GM12891 (cell line): Measurements from ENCODE around the gene WSCD2.

ENCODE experiments used
- POLR2A ChIP-seq: IDR thresholded peaks from 2 replicates; pipeline ENCODE4 v1.6.1; 2011; ENCODE audit warnings: low read depth, low read length, control low read depth
- TAF1 ChIP-seq: IDR thresholded peaks from 2 replicates; pipeline ENCODE4 v1.6.1; 2011; ENCODE audit warnings: low read depth, low read length, control low read depth

GRCh38 chr12:108193493-108193892 lies 64.4 kb downstream of the WSCD2 start:
- TF ChIP-seq TAF1 (no peak), POLR2A (no peak)
